Measurements from ENCODE around the gene HSD3B7.
"Not testable (repeated sequence)": the region's sequence is repeated elsewhere in the genome, so short reads cannot be mapped to it uniquely, and the experiment has no call there.

Gene HSD3B7

DNA sequence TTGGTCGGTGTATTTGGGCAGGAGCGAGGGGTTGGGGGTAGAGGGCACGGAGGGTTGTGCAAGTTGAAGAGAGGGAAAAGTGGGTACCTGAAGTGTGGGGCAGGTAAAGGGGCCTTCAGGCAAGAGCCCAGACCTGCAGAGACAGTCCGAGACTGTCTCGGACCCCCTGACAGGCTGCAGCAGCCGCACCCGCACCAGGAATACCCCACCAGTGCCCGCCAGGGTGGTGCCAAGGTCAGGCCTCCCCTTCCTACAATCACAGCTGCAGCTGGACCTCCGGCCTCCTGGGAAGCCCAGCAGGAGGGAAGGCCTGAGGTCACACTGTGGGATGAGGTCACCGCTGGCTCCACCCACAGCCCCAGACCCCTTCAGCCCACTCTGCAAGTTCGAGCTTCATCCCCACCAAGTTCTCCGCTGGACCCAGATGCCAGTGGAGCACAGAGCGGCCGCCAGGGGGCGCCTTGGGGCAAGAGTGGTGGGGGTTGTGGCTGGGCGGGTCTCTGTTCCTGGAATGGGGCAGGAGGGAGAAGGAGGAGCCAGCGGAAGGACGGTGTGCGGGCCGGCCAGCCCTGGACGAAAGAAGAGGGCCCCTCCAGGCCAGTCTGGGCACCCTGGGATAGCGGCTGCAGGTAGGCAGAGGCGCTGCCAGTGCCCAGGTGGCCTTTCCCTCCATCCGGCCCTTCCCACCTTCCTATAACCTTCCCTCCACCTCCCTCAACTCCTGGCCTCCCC lies at the start of gene HSD3B7:
HSD3B7 (plus strand) TSS at position 539 of the 732 bp plus-strand sequence. CDS start 452 bp downstream, outside the sequence.
- H3K27ac ChIP-seq (ENCODE audit: low read depth, low read length): no peak within 1 kb of the TSS
- peaks cover 21% of the 10 kb centered on the region for H3K4me1 ChIP-seq (ENCODE audit: control insufficient read depth, insufficient read depth, low read length, unreplicated experiment)
- no peaks in the 10 kb centered on the region for H3K79me2 ChIP-seq (ENCODE audit: control insufficient read depth, insufficient read depth, low read length, unreplicated experiment)
- no peak within 1 kb of the TSS for H2AFZ ChIP-seq (ENCODE audit: low read length, unreplicated experiment)
- H3K4me3 ChIP-seq (ENCODE audit: low read depth, low read length): peak within 1 kb of the TSS; percentile 60
- H3K36me3 ChIP-seq (ENCODE audit: insufficient read depth, low read length): no peaks in the 10 kb centered on the region; the same call in 1 of the 2 replicates
- no peaks in the 10 kb centered on the region for H3K27me3 ChIP-seq (ENCODE audit: insufficient read depth, low read length)

DNA sequence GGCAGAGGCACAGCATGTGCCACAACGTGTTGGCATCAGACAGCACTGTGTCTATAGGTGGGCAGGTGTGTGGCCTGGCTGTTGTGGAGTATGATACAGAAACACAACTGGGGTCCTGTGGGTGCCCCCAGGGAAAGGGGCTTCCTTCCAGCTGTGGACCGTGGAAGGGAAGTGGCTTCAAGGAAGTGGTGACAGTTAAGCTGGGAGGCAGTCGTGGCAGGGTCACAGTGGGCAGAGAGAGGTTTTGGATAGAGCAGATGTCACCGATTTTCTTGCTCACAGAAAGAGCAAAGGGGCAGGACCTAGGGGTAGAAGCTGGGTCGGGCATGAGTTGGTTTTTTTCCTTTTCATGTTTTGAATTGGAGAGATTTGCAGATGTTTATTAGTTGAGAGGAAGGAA lies 47.3 kb upstream of the HSD3B7 start:
- no peaks in the 10 kb centered on the region for H3K79me2 ChIP-seq (ENCODE audit: control insufficient read depth, insufficient read depth, low read length, unreplicated experiment)
- no peaks in the 10 kb centered on the region for H3K36me3 ChIP-seq (ENCODE audit: insufficient read depth, low read length)
- no peak overlapping the region for H3K27ac ChIP-seq (ENCODE audit: low read depth, low read length)
- H2AFZ ChIP-seq (ENCODE audit: low read length, unreplicated experiment): no peak overlapping the region
- no peak overlapping the region for H3K4me3 ChIP-seq (ENCODE audit: low read depth, low read length)
- H3K4me1 ChIP-seq (ENCODE audit: control insufficient read depth, insufficient read depth, low read length, unreplicated experiment): peaks cover 8% of the 10 kb centered on the region
- H3K27me3 ChIP-seq (ENCODE audit: insufficient read depth, low read length): no peaks in the 10 kb centered on the region

DNA sequence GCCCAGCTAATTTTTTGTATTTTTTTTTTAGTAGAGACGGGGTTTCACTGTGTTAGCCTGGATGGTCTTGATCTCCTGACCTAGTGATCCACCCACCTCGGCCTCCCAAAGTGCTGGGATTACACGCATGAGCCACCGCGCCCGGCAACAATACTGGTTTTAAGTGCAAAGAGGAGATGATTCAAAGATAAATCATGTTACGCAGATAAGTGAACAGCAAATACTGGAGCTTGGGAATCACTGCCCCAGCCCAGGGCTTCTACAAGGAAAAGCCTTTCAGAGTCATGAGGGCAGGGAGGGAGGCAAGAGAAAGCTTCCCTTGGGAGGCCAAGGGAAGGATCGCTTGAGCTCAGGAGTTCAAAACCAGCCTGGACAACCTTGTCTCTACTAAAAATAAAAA lies 45.4 kb upstream of the HSD3B7 start:
- H3K36me3 ChIP-seq (ENCODE audit: insufficient read depth, low read length); H3K4me3 ChIP-seq (ENCODE audit: low read depth, low read length); H3K79me2 ChIP-seq (ENCODE audit: control insufficient read depth, insufficient read depth, low read length, unreplicated experiment); H3K4me1 ChIP-seq (ENCODE audit: control insufficient read depth, insufficient read depth, low read length, unreplicated experiment); H3K27me3 ChIP-seq (ENCODE audit: insufficient read depth, low read length); H2AFZ ChIP-seq (ENCODE audit: low read length, unreplicated experiment): not testable (repeated sequence)
- H3K27ac ChIP-seq (ENCODE audit: low read depth, low read length): 0 out of 2 replicates have a peak overlapping the region, but pooled peaks have one; percentile 41

DNA sequence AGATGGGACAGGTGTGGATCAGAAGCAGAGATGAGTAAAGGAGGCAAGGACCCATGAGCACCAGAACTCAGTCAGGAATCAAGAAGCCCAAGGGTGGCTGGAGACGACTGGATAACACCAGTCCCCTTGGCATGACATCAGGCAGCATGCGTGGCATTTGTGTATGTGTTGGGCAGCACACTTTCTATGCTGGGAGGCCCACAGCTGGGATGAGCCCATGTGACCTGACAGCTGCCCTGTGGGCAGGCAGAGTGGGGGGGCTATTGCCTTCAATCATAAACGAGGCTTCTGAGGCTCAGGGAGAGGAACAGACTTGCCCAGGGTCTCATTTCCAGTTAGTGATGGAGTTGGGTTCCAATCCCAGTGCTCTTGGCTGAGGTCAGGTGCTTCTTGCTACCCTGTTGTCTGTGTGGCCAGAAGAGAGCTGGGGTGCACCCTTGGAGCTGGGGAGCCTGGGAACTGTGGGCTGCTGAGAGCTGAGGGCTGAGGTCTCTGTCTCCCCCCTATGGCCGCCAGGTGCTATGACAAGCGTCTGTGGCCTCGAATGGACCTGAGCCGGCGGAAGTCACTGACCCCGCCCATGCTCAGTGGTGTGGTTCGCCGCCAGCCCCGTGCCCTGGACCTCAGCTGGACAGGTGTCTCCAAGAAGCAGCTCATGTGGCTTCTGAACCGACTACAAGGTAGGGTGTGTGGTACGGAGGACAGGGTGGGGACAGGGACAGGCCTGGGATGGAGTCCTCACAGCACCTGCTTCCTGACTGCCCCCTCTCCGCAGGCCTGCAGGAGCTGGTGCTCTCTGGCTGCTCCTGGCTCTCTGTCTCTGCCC lies 43.2 kb upstream of the HSD3B7 start:
- Histone ChIP-seq H2AFZ (ENCODE audit: low read length, unreplicated experiment) (no peak overlapping the region), H3K4me3 (ENCODE audit: low read depth, low read length) (no peak overlapping the region), H3K79me2 (ENCODE audit: control insufficient read depth, insufficient read depth, low read length, unreplicated experiment) (no peaks in the 10 kb centered on the region), H3K27ac (ENCODE audit: low read depth, low read length) (no peak overlapping the region), H3K27me3 (ENCODE audit: insufficient read depth, low read length) (no peaks in the 10 kb centered on the region), H3K4me1 (ENCODE audit: control insufficient read depth, insufficient read depth, low read length, unreplicated experiment) (peaks cover 8% of the 10 kb centered on the region), H3K36me3 (ENCODE audit: insufficient read depth, low read length) (peaks cover 7% of the 10 kb centered on the region; the same call in 1 of the 2 replicates)

DNA sequence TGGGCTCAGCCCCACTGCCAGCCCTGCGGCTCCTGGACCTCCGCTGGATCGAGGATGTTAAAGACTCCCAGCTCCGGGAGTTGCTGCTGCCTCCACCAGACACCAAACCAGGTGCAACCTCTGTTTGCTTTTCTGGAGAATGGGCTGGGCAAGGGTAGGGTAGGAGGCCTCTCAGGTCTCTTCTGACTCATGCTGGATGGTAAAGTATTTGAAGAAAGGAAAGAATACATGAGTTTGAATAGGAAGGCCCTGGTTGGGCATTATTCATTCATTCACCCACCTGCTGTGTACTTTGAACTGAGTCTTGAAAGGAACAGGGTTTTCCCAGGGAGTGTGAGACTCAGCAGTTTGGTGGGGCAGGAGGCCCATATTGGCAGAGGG lies 42.6 kb upstream of the HSD3B7 start:
- H3K27ac ChIP-seq (ENCODE audit: low read depth, low read length): no peak overlapping the region
- H3K27me3 ChIP-seq (ENCODE audit: insufficient read depth, low read length): no peaks in the 10 kb centered on the region
- H3K4me3 ChIP-seq (ENCODE audit: low read depth, low read length): no peak overlapping the region
- no peaks in the 10 kb centered on the region for H3K79me2 ChIP-seq (ENCODE audit: control insufficient read depth, insufficient read depth, low read length, unreplicated experiment)
- H2AFZ ChIP-seq (ENCODE audit: low read length, unreplicated experiment): no peak overlapping the region
- peaks cover 7% of the 10 kb centered on the region; the same call in 1 of the 2 replicates for H3K36me3 ChIP-seq (ENCODE audit: insufficient read depth, low read length)
- H3K4me1 ChIP-seq (ENCODE audit: control insufficient read depth, insufficient read depth, low read length, unreplicated experiment): peaks cover 8% of the 10 kb centered on the region

DNA sequence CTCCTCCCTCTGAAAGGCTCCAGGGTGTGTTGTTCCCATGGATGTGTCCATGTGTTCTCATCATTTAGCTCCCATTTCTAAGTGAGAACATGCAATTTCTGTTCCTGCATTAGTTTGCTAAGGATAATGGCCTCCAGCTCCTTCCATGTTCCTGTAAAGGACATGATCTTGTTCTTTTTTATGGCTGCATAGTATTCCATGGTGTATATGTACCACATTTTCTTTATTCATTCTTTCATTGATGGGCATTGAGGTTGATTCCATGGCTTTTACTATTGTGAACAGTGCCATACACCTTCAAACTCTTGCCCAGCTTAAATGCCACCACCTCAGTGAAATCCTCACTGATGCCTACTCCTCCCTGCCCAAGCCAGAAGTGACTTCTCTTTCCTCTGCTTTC lies 40.7 kb upstream of the HSD3B7 start:
- Histone ChIP-seq H3K27ac (ENCODE audit: low read depth, low read length) (no peak overlapping the region), H3K27me3 (ENCODE audit: insufficient read depth, low read length) (no peaks in the 10 kb centered on the region), H3K36me3 (ENCODE audit: insufficient read depth, low read length) (peaks cover 7% of the 10 kb centered on the region; the same call in 1 of the 2 replicates), H3K4me1 (ENCODE audit: control insufficient read depth, insufficient read depth, low read length, unreplicated experiment) (peaks cover 8% of the 10 kb centered on the region), H3K79me2 (ENCODE audit: control insufficient read depth, insufficient read depth, low read length, unreplicated experiment) (peaks cover 4% of the 10 kb centered on the region), H3K4me3 (ENCODE audit: low read depth, low read length) (no peak overlapping the region), H2AFZ (ENCODE audit: low read length, unreplicated experiment) (no peak overlapping the region)

DNA sequence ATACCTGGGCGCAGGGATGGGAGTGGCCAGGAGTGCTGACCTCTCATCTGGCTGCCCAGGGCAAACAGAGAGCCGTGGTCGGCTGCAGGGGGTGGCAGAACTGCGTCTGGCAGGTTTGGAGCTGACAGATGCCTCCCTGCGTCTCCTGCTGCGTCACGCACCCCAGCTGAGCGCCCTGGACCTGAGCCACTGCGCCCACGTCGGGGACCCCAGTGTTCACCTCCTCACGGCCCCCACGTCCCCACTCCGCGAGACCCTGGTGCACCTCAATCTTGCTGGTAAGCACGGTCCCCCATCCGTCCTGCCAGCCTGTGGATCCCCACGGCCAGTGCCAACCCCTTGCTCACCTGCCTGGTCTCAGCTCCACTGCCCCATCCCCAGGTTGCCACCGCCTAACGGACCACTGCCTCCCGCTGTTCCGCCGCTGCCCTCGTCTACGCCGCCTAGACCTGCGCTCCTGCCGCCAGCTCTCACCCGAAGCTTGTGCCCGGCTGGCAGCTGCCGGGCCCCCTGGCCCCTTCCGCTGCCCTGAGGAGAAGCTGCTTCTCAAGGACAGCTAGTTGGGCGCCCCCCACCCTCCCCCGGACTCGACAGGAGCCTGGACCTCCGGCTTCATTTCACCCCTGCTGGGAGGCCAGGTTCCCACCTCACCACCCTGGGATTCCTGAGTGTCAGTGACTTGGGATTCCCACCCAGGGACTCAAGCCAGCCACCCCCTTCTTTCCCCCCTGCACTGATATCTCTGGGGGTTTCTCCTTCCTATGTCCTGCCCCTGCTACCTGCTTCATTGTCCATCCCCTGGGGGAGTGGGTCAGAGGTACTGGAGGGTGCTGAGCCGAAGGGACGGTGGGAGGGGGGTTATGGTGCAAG lies 38.1 kb upstream of the HSD3B7 start:
- Histone ChIP-seq H3K4me1 (ENCODE audit: control insufficient read depth, insufficient read depth, low read length, unreplicated experiment) (peaks cover 13% of the 10 kb centered on the region), H3K27me3 (ENCODE audit: insufficient read depth, low read length) (no peaks in the 10 kb centered on the region), H3K27ac (ENCODE audit: low read depth, low read length) (no peak overlapping the region), H3K79me2 (ENCODE audit: control insufficient read depth, insufficient read depth, low read length, unreplicated experiment) (peaks cover 16% of the 10 kb centered on the region), H3K36me3 (ENCODE audit: insufficient read depth, low read length) (peaks cover 7% of the 10 kb centered on the region; the same call in 1 of the 2 replicates), H2AFZ (ENCODE audit: low read length, unreplicated experiment) (no peak overlapping the region), H3K4me3 (ENCODE audit: low read depth, low read length) (no peak overlapping the region)

DNA sequence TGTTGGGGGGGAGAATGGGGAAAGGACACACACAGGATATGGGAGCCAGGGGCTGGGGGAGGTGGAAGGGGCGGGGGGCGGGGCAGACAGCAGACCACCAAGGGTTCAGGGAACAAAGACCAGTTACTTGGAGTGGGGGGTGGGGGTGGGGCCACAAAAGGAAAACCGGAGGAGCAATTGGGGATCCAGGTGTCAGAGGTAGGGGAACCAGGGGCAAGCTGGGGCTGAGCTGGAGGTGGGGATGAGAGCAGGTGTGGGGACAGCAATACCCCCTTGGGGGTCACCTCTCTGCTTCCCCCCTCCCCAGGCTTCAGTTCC lies 37.5 kb upstream of the HSD3B7 start:
- H3K4me3 ChIP-seq (ENCODE audit: low read depth, low read length): no peak overlapping the region

DNA sequence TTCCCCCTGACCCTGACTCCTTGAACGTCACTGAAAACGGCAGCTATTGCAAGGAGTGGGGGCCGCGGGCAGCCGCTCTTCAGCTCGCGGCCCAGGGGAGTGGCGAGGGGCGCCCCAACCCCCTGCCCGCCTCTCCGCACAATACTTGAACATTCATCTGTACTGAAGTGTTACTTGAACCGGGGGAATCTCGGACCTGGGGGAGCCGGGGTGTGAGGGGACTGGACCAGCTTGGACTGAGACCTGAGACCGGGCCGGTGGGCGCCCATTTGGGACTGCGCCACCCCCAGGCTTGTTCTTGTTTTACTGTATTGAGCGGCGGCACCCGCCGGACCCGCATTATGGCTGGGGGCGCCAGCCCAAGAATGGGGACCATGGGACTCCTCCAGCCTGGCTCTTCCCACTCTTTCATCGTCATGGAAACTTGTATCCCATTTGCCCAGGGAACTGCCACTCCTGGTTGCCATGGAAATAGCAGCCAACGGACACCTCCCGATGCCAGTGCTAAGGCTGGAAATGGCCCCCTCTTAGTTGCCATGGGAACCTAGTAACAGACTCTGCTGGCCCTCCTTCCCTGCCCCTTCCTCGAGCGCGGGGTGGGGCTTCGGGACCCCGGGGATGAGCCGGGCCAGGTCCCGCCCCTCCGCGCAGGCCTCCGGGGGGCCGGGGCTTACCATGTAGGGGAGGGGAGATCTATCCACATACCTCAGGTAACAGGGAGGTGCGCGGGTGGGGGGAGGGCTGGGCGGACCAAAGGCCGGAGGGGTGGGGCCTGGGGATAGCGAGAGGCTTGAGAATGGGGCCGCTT lies 36.9 kb upstream of the HSD3B7 start:
- peaks cover 13% of the 10 kb centered on the region for H3K4me1 ChIP-seq (ENCODE audit: control insufficient read depth, insufficient read depth, low read length, unreplicated experiment)
- peak overlapping the region; percentile 93 for H3K4me3 ChIP-seq (ENCODE audit: low read depth, low read length)
- peak overlapping the region; percentile 71 for H3K27ac ChIP-seq (ENCODE audit: low read depth, low read length)
- H3K27me3 ChIP-seq (ENCODE audit: insufficient read depth, low read length): no peaks in the 10 kb centered on the region
- peak overlapping the region; percentile 64 for H2AFZ ChIP-seq (ENCODE audit: low read length, unreplicated experiment)
- peaks cover 16% of the 10 kb centered on the region for H3K79me2 ChIP-seq (ENCODE audit: control insufficient read depth, insufficient read depth, low read length, unreplicated experiment)
- peaks cover 7% of the 10 kb centered on the region; the same call in 1 of the 2 replicates for H3K36me3 ChIP-seq (ENCODE audit: insufficient read depth, low read length)

More for the DNA sequence above, 37.5 kb upstream of the HSD3B7 start:
- Histone ChIP-seq H3K79me2 (ENCODE audit: control insufficient read depth, insufficient read depth, low read length, unreplicated experiment) (peaks cover 16% of the 10 kb centered on the region), H3K27ac (ENCODE audit: low read depth, low read length) (peak overlapping the region; percentile 71), H2AFZ (ENCODE audit: low read length, unreplicated experiment) (no peak overlapping the region), H3K36me3 (ENCODE audit: insufficient read depth, low read length) (peaks cover 7% of the 10 kb centered on the region; the same call in 1 of the 2 replicates), H3K4me1 (ENCODE audit: control insufficient read depth, insufficient read depth, low read length, unreplicated experiment) (peaks cover 13% of the 10 kb centered on the region), H3K27me3 (ENCODE audit: insufficient read depth, low read length) (no peaks in the 10 kb centered on the region)

Data from ACC112 (cell line).